Fibroblast of lung (primary cell): ENCODE data around the gene CCDC92B. TPM values are rescaled to one million over a fixed set of nuclear protein-coding genes. Genes with fewer than 3 reads are reported as not detected.
"Not testable (repeated sequence)": the region's sequence is repeated elsewhere in the genome, so short reads cannot be mapped to it uniquely, and the experiment has no call there.

Experiments used
- DNase-seq, 2 donors: peaks; one replicate each; pipeline versions ENCODE4 v3.0.0 to v3.0.0-alpha.2; 2010; ENCODE audit warnings: low read depth in 2 of 2
- H2AFZ ChIP-seq: 2 replicates; pipeline ENCODE4 v1.5.1; 2012; ENCODE audit warnings: low read length, control low read depth, inconsistent platforms
- H3K27ac ChIP-seq: 2 replicates; pipeline ENCODE4 v1.5.1; 2011; ENCODE audit warnings: low read length, control low read depth; ENCODE audit not compliant: insufficient read depth
- H3K27me3 ChIP-seq: 2 replicates; pipeline ENCODE4 v1.5.1; 2011; ENCODE audit warnings: mild to moderate bottlenecking, low read length; ENCODE audit not compliant: control insufficient read depth, insufficient read depth
- H3K36me3 ChIP-seq: 2 replicates; pipeline ENCODE4 v1.5.1; 2011; ENCODE audit warnings: low read length; ENCODE audit not compliant: control insufficient read depth, insufficient read depth
- H3K4me1 ChIP-seq: 2 replicates; pipeline ENCODE4 v1.5.1; 2011; ENCODE audit warnings: low read length; ENCODE audit not compliant: control insufficient read depth, insufficient read depth; ENCODE audit errors: extremely low read depth
- H3K4me2 ChIP-seq: 2 replicates; pipeline ENCODE4 v1.5.1; 2011; ENCODE audit warnings: low read length, control low read depth; ENCODE audit not compliant: insufficient read depth; ENCODE audit errors: extremely low read depth
- H3K4me3 ChIP-seq, 4 experiments: fragments of 200-600 bp in 1 of 4; sonication (generic) in 1 of 4; replicated peaks in 1 of 4; 2 replicates each; pipeline ENCODE4 v1.5.1; 2011 to 2016; ENCODE audit warnings: low read length in 4 of 4, low read depth in 3 of 4, mild to moderate bottlenecking in 3 of 4, control low read depth in 2 of 4, inconsistent platforms in 1 of 4, mixed read lengths in 1 of 4; ENCODE audit not compliant: insufficient read depth in 1 of 4; ENCODE audit errors: control extremely low read depth in 1 of 4
- H3K79me2 ChIP-seq: 2 replicates; pipeline ENCODE4 v1.5.1; 2012; ENCODE audit warnings: mild to moderate bottlenecking, low read length, inconsistent platforms; ENCODE audit not compliant: control insufficient read depth, insufficient read depth
- H3K9ac ChIP-seq: 2 replicates; pipeline ENCODE4 v1.5.1; 2011; ENCODE audit warnings: mild to moderate bottlenecking, low read length, control low read depth; ENCODE audit not compliant: insufficient read depth
- H3K9me3 ChIP-seq: 2 replicates; pipeline ENCODE4 v1.5.1; 2012; ENCODE audit warnings: low read depth, low read length; ENCODE audit not compliant: control insufficient read depth, insufficient read depth
- H4K20me1 ChIP-seq: 2 replicates; pipeline ENCODE4 v1.5.1; 2011; ENCODE audit warnings: low read length; ENCODE audit not compliant: control insufficient read depth, insufficient read depth; ENCODE audit errors: extremely low read depth
- EZH2 ChIP-seq: IDR thresholded peaks from 2 replicates; pipeline ENCODE4 v1.5.1; 2012; ENCODE audit warnings: low read length, control low read depth, mild to moderate bottlenecking; ENCODE audit errors: missing control alignments
- polyA plus RNA-seq, 2 donors: library from polyadenylated mRNA; depleted of rRNA in 1 of 2; stranded (reverse) in 1 of 2; unstranded in 1 of 2; fragments of >200 nt; gene quantifications; 2 replicates each; pipeline ENCODE4 v1.2.1, GENCODE V29; 2011 to 2012; ENCODE audit warnings: missing spikeins in 1 of 2
- total RNA-seq: library from RNA; depleted of rRNA; stranded (reverse); fragments of >200 nt; gene quantifications from 2 replicates; pipeline ENCODE4 v1.2.1, GENCODE V29; 2014
- TF ChIP-seq, protein P1 (sequence below), 2 donors: IDR thresholded peaks in 1 of 2; conservative IDR thresholded peaks in 1 of 2; 1 replicate in 1 of 2; 2 replicates in 1 of 2; pipeline ENCODE4 v1.5.1; 2011 to 2012; ENCODE audit warnings: low read length in 2 of 2, control low read depth in 1 of 2, inconsistent platforms in 1 of 2, low read depth in 1 of 2, mild to moderate bottlenecking in 1 of 2

Gene CCDC92B
- total and polyA plus RNA-seq, 2 donors (not counting 1 experiment from before 2014, with no cell fraction given), result not detected

- H3K9me3 ChIP-seq, result no peaks in the 10 kb centered on the region
- H2AFZ ChIP-seq, result no peak overlapping the region
- no peaks in the 10 kb centered on the region for H3K36me3 ChIP-seq
- H3K27me3 ChIP-seq, result no peaks in the 10 kb centered on the region
- no peaks in the 10 kb centered on the region for H4K20me1 ChIP-seq
- DNase-seq, result peak in 1 of 2 donors; percentile 9
- H3K4me3 ChIP-seq, result no peak overlapping the region
- no peak overlapping the region for H3K9ac ChIP-seq
- no peaks in the 10 kb centered on the region for H3K4me1 ChIP-seq
- H3K79me2 ChIP-seq, result no peaks in the 10 kb centered on the region
- no peak for TF ChIP-seq EZH2
- TF ChIP-seq, protein P1, sequence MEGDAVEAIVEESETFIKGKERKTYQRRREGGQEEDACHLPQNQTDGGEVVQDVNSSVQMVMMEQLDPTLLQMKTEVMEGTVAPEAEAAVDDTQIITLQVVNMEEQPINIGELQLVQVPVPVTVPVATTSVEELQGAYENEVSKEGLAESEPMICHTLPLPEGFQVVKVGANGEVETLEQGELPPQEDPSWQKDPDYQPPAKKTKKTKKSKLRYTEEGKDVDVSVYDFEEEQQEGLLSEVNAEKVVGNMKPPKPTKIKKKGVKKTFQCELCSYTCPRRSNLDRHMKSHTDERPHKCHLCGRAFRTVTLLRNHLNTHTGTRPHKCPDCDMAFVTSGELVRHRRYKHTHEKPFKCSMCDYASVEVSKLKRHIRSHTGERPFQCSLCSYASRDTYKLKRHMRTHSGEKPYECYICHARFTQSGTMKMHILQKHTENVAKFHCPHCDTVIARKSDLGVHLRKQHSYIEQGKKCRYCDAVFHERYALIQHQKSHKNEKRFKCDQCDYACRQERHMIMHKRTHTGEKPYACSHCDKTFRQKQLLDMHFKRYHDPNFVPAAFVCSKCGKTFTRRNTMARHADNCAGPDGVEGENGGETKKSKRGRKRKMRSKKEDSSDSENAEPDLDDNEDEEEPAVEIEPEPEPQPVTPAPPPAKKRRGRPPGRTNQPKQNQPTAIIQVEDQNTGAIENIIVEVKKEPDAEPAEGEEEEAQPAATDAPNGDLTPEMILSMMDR (conservative IDR thresholded peaks at IDR 0.05 in 1 of 2, IDR thresholded peaks at IDR 0.05 in 1 of 2; ENCODE audit: low read depth in 1 of 2, low read length in 2 of 2), result no peak
- H3K4me2 ChIP-seq, result no peak overlapping the region
- no peak overlapping the region for H3K27ac ChIP-seq
Measured at GRCh38 chr17:2789700-2790099, 40.2 kb upstream of the CCDC92B start.

GRCh38 chr17:2786176-2786881 is 36.9 kb upstream of the CCDC92B start:
- Histone ChIP-seq H3K4me1 (no peaks in the 10 kb centered on the region), H3K36me3 (no peaks in the 10 kb centered on the region), H3K27ac (no peak overlapping the region), H3K79me2 (no peaks in the 10 kb centered on the region), H3K27me3 (no peaks in the 10 kb centered on the region), H3K4me3 (no peak overlapping the region), H3K9me3 (no peaks in the 10 kb centered on the region), H3K4me2 (no peak overlapping the region), H4K20me1 (no peaks in the 10 kb centered on the region), H3K9ac (no peak overlapping the region), H2AFZ (peak overlapping the region; percentile 26)
- DNase-seq, result peak; percentile 71 to 76
- TF ChIP-seq, protein P1 (conservative IDR thresholded peaks at IDR 0.05 in 1 of 2, IDR thresholded peaks at IDR 0.05 in 1 of 2; ENCODE audit: low read depth in 1 of 2, low read length in 2 of 2), result peak; percentile 62 to 87
- TF ChIP-seq EZH2, result no peak

DNA sequence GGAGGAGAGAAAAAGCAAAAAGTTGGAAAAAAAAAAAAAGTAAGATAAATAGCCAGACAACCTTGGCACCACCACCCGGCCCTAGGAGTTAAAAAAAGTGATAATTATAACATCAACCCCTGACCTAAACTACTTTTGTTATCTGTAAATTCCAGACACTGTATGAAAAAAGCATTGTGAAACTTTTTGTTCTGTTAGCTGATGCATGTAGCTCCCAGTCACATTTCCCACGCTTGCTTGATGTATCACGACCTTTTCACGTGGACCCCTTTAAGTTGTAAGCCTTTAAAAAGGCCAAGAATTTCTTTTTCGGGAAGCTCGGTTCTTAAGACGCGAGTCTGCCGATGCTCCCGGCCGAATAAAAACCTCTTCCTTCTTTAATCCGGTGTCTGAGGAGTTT is 35.9 kb upstream of the CCDC92B start:
- not testable (repeated sequence) for H3K79me2 ChIP-seq, H4K20me1 ChIP-seq, H3K27me3 ChIP-seq, H3K4me1 ChIP-seq, H3K9me3 ChIP-seq, DNase-seq, H3K27ac ChIP-seq, H2AFZ ChIP-seq, H3K9ac ChIP-seq, H3K36me3 ChIP-seq, H3K4me2 ChIP-seq, H3K4me3 ChIP-seq
